RPMI8226 (cell line): ENCODE results near the gene DUOX1.

Experiments used
- DNase-seq: peaks from one replicate; pipeline ENCODE4 v3.0.0-alpha.2; 2015

The DUOX1 gene

GRCh38 chr15:45169608-45170480 is 40.0 kb downstream of the DUOX1 start:
- no peak for DNase-seq

DNA sequence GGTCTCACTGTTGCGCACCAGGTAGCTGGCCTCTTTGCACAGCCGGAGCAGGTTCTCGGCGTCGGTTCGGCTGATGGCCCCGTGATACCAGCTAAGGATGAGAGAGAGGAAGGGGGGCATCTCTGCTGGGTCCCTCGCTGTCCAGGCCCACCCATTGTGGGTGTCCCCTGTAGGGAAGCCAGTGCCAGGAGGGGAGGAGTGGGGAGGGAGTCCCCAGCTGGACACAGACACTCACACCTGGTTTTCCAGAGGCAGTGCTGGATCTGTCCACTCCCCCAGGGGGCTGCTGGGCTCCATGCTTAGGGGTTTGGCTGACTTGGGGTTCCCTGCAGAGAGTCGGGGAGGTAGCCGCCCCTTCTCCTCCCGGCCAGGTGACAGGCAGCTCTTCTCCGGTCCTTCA is 42.1 kb downstream of the DUOX1 start:
- no peak for DNase-seq

GRCh38 chr15:45174069-45174468 is 44.3 kb downstream of the DUOX1 start:
- no peak for DNase-seq

DNA sequence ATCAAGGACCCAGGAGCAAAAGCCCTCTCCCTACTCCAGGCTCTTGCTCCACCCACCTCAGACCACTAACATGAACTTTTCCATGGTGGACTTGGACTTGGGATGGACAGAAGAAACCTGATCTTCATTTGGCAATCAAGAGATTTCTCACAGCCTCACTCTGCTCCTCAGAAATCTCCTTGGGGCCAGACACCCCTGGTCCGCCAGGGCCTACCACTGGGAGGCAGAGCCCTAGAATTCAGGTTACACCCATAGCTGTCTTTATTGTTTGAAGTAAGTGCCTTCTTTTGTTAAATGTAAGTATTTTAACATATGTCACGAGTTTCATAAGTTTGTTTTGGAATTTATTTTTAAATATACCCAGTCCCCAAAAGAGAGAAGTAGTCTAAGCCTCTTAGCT is 44.8 kb downstream of the DUOX1 start:
- DNase-seq, result no peak

- no peak for DNase-seq
These were observed 47.5 kb downstream of the DUOX1 start for GRCh38 chr15:45177285-45177684.

DNA sequence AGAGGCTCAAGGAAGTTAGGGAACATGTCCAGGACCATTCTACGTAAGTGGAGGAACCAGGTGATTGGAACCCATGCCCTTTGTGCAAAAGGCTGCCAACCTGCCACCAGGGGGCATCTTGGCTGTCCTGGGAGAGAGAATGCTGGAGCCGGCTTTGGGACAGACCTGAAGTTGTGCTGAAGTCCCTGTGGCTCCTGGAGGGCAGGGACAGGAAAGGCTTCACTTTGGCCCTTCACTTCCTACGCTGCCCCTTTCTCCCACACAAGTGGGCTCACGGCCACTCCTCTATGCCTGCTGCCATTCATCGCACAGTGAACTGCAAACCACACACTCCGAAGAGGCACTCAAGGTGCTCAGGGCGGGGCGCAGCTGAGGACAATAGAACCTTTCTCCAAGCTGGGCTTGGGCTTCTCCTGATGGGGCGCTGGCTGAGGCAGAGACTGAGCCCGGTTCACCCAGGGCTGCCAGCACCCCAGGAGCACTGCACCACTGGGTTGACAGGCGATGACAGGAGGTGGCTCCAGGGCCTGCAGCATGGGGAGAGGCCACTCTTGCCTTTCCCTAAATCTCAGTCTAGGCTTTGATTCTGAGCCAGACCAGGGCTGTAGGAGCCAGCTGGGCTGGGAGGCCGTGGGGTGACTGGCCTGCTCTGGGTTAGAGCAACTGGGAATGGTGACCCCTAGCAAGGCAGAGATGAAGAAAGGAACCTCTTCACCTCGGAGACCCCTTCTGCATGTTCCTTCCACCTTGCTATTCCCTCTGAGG is 49.6 kb downstream of the DUOX1 start:
- DNase-seq, result peak; percentile 53

DNA sequence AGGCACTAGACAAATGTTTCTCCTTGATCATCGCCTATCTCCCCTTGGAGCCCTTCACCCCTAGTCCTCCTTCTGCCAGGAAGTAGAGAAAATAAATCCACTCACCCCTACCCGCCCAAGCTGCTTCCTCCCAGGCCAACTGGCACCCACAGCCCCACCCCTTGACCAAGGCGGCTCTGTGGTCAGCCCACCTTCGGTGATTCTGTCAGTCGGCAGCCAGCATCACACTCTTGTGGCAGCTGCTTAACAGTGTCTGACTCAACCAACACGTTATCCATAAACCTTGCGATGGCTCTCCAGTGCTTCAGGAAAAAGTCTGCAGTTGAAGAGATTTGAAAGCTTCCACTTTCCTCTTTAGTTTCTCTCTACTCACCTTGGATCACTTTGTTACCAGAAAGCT is 50.4 kb downstream of the DUOX1 start:
- no peak for DNase-seq

DNA sequence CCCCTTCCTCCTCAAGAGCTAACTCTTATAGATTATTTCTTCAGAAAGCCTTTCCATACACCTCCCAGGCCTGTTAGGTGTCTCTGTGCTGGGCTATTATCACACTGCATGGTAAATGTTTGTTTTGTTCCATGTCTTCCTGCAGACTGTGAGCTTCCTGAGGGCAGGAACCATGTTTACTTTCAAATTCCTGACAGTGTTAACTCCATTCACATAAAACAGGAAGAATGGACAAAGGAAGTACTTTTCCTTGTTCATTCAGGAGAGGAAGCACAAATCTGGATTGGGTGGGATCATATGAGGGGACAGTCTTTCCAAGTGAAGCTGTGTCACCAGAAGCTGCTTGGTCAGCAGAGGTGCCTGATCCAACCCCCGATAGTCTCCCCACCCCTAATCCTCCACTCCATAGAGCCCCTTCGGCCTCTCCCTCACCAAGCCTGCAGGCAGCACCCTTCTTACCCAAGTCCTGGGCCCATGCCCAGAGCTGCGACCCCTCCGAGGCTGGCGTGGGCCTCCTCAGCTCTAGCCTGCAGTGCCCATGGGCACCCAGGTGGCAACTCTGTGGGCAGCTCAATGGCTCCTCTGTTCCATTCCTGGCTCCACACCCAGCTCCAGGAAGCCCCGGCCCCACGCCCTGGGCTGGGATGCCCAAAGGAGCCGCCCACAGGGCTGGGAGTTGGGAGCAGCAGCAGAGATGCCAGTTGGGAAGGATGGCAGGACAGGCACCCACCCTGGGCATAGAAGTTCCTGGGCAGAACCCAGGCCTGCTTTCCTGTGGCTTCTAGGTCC is 51.0 kb downstream of the DUOX1 start:
- DNase-seq, result no peak

DNA sequence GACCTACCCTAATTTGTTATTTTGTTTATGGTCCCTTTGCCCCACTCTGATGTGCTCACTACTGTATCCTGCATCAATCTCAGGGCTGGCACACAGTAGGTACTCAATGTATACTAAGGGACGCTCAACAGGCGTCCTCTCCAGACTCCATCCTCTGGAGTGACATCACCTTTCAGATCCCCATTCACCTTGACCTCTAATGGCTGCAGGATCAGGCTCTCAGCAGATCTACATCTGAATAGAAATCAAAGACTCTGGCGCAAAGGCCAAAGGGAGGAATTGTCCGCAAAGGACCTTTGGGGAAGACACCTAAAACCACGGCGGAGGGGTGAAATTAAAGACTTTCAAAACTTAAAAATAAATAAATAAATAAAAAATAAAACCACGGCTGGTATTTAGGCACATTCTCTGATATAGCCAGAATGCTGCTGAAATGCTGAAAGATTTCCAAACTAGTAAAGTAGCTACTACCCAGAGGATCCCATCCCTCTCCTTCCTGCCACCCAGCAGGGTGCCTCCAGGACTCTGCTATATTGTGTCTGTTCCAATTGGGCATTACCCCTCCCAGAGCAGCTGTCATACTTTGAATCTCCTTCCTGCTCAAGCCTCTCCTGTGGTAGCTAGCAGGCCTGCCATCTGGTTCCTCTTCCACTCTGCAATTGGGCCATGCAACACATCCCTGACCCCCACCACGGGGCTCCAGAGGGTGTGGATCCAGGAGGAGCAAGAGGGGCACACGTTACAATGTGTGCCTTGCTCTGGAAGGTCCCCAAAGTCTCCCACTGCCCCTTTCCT is 51.9 kb downstream of the DUOX1 start:
- no peak for DNase-seq

DNA sequence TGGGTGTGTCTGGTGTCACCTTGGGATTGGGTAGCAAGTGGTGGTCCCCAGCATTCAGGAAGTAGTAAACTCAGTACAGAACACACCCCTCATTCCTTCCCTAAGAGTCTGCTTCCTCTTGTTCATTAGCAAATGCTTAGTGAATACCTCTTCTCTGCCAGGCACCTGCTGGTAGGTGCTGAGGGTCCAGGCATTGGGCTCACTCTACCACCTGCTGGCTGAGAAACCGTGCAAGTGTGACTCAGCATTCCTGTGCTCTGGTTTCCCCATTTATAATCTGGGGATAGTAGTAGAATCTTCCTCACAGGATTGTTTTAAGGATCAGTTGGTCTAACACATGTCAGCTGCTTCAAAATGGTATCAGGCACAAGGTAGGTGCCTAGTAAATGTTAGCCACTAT is 53.2 kb downstream of the DUOX1 start:
- DNase-seq, result peak; percentile 51

GRCh38 chr15:45183511-45183910 is 53.7 kb downstream of the DUOX1 start:
- DNase-seq, result no peak

DNA sequence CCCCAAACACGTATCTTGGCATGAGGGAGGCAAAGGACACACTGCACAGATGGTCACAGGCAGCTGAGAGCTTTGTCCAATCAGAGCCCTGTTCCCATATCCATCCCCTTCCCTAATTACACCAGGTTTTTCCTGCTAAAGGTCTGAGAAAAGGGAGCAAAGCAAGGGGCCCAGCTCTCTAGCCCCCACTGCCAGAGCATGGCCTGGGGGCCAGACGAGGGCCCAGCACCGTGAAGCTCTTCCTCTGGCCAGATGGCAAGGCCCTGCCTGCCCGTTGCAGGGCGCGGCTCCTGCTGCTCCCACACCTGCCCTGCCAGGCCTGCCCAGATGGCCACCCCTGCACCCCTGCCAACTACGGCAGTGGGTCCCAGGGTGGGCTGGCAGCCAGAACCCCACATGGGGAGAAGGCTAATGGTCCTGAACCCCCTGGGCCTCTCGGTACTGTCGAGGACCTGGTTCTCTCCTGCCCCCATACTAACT is 54.8 kb downstream of the DUOX1 start:
- DNase-seq, result no peak

- DNase-seq, result no peak
These were observed 55.4 kb downstream of the DUOX1 start for GRCh38 chr15:45185069-45185779.

- DNase-seq, result no peak
These were observed 56.3 kb downstream of the DUOX1 start for GRCh38 chr15:45185903-45186770.

DNA sequence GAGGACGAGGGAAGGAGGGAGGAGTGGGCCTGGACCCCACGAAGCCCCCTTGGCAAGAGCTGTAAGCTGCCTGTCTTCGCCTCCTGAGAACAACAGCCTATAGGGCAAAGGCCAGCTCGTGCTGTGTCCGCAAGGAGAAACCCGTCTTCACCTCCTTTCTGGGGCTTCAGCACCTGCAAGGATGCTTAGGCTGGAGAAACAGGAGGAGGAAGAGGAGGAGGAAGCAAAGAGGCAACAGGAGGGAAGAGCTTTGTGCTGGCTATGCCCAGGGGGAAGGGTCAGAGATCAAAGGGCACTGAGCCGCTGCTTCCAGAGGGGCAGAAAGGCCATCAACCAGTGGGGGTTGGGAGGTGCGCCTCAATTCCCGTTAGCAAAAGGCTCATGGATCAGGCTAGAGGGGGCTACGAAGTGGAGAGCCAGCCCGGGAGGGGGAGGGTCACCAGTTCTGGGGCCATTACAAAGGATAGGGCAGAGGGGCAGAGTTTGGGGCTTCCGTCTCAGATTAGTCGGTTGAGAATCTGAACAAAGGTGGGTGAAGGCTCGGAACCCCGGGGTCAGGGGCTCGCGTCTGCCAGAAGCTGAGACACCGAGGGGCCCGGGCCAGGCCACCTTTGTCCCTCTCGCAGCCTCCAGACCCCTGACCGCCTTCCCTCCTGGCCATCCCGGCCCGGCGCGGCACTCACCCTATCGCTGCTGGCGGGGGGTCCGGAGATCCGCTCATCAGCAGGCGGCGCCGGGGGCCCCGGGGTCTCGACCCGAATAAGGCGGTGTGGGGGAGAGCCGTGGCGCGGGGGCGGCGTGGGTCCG is 57.2 kb downstream of the DUOX1 start:
- DNase-seq, result no peak

GRCh38 chr15:45187578-45187893 is 57.7 kb downstream of the DUOX1 start:
- DNase-seq, result no peak

GRCh38 chr15:45187894-45188830 is 58.4 kb downstream of the DUOX1 start, which contains the start of gene SHF:
SHF (minus strand) TSS chr15:45187966; CDS start chr15:45187951, 15 bp downstream.
- peak; percentile 17 for DNase-seq

GRCh38 chr15:45197512-45197911 is 67.7 kb downstream of the DUOX1 start:
- DNase-seq, result no peak
